ENCODE results near the gene HJV.

Gene HJV

DNA sequence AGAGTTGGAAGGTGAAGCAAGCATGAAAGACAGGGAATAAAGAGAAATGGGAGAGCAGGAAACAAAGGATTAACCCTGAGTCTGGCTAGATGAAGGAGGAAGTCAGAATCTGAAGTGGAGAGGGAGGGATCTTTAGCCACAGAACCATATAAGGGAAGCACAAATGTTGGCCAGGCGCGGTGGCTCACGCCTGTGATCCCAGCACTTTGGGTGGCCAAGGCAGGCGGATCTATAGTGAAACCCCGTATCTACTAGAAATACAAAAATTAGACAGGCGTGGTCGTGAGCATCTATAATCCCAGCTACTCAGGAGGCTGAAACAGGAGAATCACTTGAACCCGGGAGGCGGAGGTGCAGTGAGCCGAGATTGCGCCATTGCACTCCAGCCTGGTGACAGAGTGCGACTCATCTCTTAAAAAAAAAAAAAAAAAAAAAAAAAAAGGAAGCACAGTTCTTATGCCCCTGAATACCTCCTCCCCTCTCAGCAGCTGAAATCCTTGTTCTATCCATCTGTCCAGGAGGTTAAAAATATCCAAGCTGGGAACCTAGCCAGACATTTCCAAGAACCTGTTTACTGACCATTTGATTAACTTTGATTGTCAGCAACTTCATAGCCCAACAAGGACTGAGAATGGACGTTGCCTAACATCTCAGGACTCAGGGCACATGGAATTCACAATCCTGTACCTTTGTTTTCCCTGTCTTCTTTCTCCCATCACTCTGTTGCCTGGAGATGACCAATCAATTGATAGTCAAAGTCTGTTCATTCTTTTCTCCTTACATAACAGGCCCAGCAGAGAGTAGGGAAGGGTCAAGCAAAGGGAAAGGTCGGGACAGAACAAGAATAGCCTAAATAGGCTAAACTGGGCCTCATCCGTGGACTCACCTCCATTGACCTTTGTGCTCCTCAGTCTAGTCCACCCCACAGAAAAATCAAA is 35.8 kb downstream of the HJV start:
- Histone ChIP-seq H3K27me3 (ENCODE audit: control insufficient read depth in 5 of 5, insufficient read depth in 4 of 5, low read length in 5 of 5) (no peaks in the 10 kb centered on the region), H3K4me3 (ENCODE audit: low read depth in 1 of 5, low read length in 5 of 5) (peak overlapping the region in 4 of 5 donors; percentile 8 to 52 (median 48)), H3K9me3 (ENCODE audit: control insufficient read depth in 5 of 5, low read length in 5 of 5) (no peaks in the 10 kb centered on the region), H3K27ac (ENCODE audit: low read depth, low read length) (peak overlapping the region; percentile 90), H3K36me3 (ENCODE audit: control insufficient read depth in 5 of 5, insufficient read depth in 5 of 5, low read length in 5 of 5) (no peaks in the 10 kb centered on the region), H3K9ac (ENCODE audit: low read length in 5 of 5) (peak overlapping the region; percentile 11 to 63 (median 59)), H3K4me1 (ENCODE audit: control insufficient read depth in 5 of 5, insufficient read depth in 5 of 5, low read length in 5 of 5) (peaks cover 10 to 63% (median 59%) of the 10 kb centered on the region in 5 donors)

DNA sequence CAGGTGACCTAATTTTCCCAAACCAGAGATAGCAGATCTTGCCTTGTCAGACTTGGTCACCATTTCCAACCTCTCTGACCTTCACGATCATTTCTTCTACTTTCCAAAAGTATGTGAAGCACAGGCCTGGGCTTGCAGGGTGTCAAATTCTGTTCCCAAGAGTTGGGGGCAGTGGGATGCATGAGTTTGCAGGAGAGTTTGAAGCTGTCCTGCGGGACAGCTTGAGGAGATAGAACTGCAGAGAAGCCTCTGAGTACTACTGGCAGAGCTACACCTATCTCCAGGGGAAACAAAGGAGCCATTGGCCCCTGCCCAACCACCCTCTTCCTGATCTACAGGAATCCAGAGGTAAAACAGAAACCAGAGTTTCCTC is 36.4 kb downstream of the HJV start:
- H3K9me3 ChIP-seq (ENCODE audit: control insufficient read depth in 5 of 5, low read length in 5 of 5) = no peaks in the 10 kb centered on the region
- H3K4me3 ChIP-seq (ENCODE audit: low read depth in 1 of 5, low read length in 5 of 5) = peak overlapping the region in 4 of 5 donors; percentile 8 to 52 (median 48)
- peak overlapping the region in 4 of 5 donors; percentile 11 to 62 (median 48) for H3K9ac ChIP-seq (ENCODE audit: low read length in 5 of 5)
- H3K27me3 ChIP-seq (ENCODE audit: control insufficient read depth in 5 of 5, insufficient read depth in 4 of 5, low read length in 5 of 5) = no peaks in the 10 kb centered on the region
- no peaks in the 10 kb centered on the region for H3K36me3 ChIP-seq (ENCODE audit: control insufficient read depth in 5 of 5, insufficient read depth in 5 of 5, low read length in 5 of 5)
- H3K27ac ChIP-seq (ENCODE audit: low read depth, low read length) = peak overlapping the region; percentile 90
- peaks cover 14 to 65% (median 63%) of the 10 kb centered on the region in 5 donors for H3K4me1 ChIP-seq (ENCODE audit: control insufficient read depth in 5 of 5, insufficient read depth in 5 of 5, low read length in 5 of 5)

DNA sequence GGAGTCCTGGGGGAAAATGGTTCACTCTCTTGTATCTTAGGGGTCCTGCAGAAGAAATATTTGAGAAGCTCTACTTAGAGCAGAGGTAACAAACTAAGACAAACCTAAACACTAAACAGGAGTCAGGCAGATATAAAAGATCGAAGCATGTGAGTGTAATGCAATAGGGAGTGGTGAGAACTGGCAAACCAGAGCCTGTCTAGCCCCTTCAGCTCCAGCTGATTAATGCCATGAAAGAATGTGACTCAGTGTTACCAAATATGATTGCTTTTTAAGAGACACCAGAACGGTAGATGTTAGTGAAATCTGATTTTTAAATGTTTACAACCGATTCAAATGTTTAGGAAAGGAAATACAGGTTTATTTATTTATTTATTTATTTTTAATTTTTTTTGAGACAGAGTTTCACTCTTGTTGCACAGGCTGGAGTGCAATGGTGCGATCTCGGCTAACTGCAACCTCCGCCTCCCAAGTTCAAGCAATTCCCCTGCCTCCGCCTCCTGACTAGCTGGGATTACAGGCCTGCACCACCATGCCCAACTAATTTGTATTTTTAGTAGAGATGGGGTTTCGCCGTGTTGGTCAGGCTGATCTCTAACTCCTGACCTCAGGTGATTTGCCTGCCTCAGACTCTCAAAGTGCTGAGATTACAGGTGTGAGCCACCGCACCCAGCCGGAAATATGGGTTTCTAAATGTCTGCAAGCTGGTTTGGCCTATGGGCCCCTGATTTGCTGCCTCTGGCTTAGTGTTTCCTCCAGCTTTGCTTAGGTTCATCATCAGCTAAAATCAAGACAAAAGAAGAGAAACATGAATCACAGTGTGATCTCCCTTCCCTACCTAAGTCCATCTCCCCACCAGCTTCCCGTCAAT is 37.3 kb downstream of the HJV start:
- H3K4me1 ChIP-seq (ENCODE audit: control insufficient read depth in 5 of 5, insufficient read depth in 5 of 5, low read length in 5 of 5) = peaks cover 18 to 73% (median 69%) of the 10 kb centered on the region in 5 donors
- H3K4me3 ChIP-seq (ENCODE audit: low read depth in 1 of 5, low read length in 5 of 5) = no peak overlapping the region
- H3K9ac ChIP-seq (ENCODE audit: low read length in 5 of 5) = no peak overlapping the region
- H3K27ac ChIP-seq (ENCODE audit: low read depth, low read length) = peak overlapping the region; percentile 98
- no peaks in the 10 kb centered on the region for H3K27me3 ChIP-seq (ENCODE audit: control insufficient read depth in 5 of 5, insufficient read depth in 4 of 5, low read length in 5 of 5)
- H3K9me3 ChIP-seq (ENCODE audit: control insufficient read depth in 5 of 5, low read length in 5 of 5) = no peaks in the 10 kb centered on the region
- H3K36me3 ChIP-seq (ENCODE audit: control insufficient read depth in 5 of 5, insufficient read depth in 5 of 5, low read length in 5 of 5) = no peaks in the 10 kb centered on the region

DNA sequence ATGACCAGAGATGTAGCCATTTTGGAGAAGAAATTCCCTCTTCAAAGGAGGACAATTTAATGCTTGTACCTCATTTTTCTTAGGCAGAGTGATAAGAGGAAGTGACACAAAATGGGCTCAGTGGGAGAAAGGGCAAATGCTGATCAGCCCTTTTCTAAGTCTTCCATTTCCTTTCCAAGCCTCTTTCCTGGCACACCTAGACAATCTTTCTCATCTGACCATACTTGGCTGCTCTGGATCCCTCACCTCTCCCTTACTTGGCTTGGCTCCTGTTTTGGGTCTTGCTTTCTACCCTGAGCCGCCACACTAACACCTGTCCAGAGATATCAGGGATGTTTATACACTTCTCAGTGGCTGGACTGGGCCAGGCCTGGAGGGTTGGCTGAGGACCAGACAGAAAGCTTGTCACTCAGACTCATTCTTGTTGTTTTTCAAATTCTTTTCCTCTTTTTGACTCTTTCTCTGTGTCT is 38.3 kb downstream of the HJV start:
- H3K27ac ChIP-seq (ENCODE audit: low read depth, low read length) = peak overlapping the region; percentile 98
- no peaks in the 10 kb centered on the region for H3K27me3 ChIP-seq (ENCODE audit: control insufficient read depth in 5 of 5, insufficient read depth in 4 of 5, low read length in 5 of 5)
- no peaks in the 10 kb centered on the region for H3K36me3 ChIP-seq (ENCODE audit: control insufficient read depth in 5 of 5, insufficient read depth in 5 of 5, low read length in 5 of 5)
- H3K9me3 ChIP-seq (ENCODE audit: control insufficient read depth in 5 of 5, low read length in 5 of 5) = no peaks in the 10 kb centered on the region
- no peak overlapping the region for H3K4me3 ChIP-seq (ENCODE audit: low read depth in 1 of 5, low read length in 5 of 5)
- peak overlapping the region in 3 of 5 donors; percentile 1 to 27 (median 20) for H3K9ac ChIP-seq (ENCODE audit: low read length in 5 of 5)
- H3K4me1 ChIP-seq (ENCODE audit: control insufficient read depth in 5 of 5, insufficient read depth in 5 of 5, low read length in 5 of 5) = peaks cover 23 to 83% (median 79%) of the 10 kb centered on the region in 5 donors

DNA sequence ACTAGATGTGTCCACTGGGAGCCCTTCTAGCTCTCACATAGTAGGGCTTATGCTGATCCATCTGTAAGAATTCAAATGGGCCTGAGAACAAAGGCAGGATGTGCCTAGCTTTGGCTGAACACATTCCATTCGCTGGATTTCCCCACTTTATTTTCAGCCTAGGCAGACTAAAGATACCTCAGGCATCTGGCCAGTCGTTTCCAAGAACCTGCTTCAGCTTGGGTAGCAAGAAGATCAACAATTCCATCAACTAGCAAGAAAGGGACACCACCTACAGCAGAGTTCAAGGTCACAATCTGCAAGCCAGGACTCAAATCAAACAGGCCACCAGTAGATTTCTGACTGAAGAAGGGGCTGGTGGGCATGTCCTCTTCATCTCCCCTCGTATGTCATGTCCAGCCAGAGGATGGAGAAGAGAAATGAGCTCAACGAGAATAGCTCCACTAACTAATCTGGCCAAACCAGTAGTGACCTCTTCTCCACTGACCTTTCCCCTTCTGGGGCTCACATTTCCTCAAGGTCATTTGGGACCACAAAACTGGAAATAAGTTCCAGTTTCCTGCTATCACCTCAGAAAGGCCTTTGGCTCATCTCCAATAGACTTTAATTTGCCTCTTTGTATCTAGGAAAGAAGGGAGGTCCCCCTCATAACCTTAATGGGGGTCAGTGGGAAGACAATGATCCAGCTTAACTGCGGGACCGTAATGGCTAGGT is 39.4 kb downstream of the HJV start:
- H3K27me3 ChIP-seq (ENCODE audit: control insufficient read depth in 5 of 5, insufficient read depth in 4 of 5, low read length in 5 of 5) = no peaks in the 10 kb centered on the region
- H3K4me3 ChIP-seq (ENCODE audit: low read depth in 1 of 5, low read length in 5 of 5) = peak overlapping the region in 1 of 5 donors; percentile 32
- H3K9ac ChIP-seq (ENCODE audit: low read length in 5 of 5) = peak overlapping the region in 2 of 5 donors; percentile 28 to 68
- H3K4me1 ChIP-seq (ENCODE audit: control insufficient read depth in 5 of 5, insufficient read depth in 5 of 5, low read length in 5 of 5) = peaks cover 28 to 93% (median 90%) of the 10 kb centered on the region in 5 donors
- peak overlapping the region; percentile 98 for H3K27ac ChIP-seq (ENCODE audit: low read depth, low read length)
- no peaks in the 10 kb centered on the region for H3K9me3 ChIP-seq (ENCODE audit: control insufficient read depth in 5 of 5, low read length in 5 of 5)
- no peaks in the 10 kb centered on the region for H3K36me3 ChIP-seq (ENCODE audit: control insufficient read depth in 5 of 5, insufficient read depth in 5 of 5, low read length in 5 of 5)

DNA sequence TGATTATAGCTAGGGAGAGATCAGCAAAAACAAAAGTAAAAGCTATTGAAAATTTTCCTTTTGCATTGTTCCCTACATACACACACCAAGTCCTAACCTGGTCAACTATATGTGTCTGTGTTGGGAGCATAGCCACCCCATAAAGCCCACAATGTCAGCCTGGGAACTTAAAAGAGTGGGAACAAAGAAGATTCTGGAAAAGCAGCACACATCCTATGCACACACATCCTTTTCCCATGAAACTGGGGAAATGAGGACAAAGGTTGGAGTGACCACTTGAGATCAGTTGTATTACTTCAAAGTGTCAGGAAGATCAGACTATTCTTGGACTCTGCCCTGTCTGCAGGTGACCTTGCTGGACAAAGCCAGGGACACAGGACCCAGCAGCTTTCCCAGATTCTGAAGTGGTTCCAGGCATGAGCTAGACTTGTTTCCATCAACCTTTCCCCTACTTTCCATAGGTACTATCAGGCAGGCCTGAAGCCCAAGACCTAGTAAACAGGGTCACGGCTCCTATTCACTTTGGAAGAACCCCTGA is 41.0 kb downstream of the HJV start:
- peak overlapping the region; percentile 21 to 94 (median 52) for H3K9ac ChIP-seq (ENCODE audit: low read length in 5 of 5)
- H3K4me3 ChIP-seq (ENCODE audit: low read depth in 1 of 5, low read length in 5 of 5) = peak overlapping the region in 4 of 5 donors; percentile 15 to 43 (median 34)
- H3K9me3 ChIP-seq (ENCODE audit: control insufficient read depth in 5 of 5, low read length in 5 of 5) = no peaks in the 10 kb centered on the region
- H3K36me3 ChIP-seq (ENCODE audit: control insufficient read depth in 5 of 5, insufficient read depth in 5 of 5, low read length in 5 of 5) = no peaks in the 10 kb centered on the region
- peak overlapping the region; percentile 98 for H3K27ac ChIP-seq (ENCODE audit: low read depth, low read length)
- H3K27me3 ChIP-seq (ENCODE audit: control insufficient read depth in 5 of 5, insufficient read depth in 4 of 5, low read length in 5 of 5) = no peaks in the 10 kb centered on the region
- peaks cover 23 to 82% (median 79%) of the 10 kb centered on the region in 5 donors for H3K4me1 ChIP-seq (ENCODE audit: control insufficient read depth in 5 of 5, insufficient read depth in 5 of 5, low read length in 5 of 5)

DNA sequence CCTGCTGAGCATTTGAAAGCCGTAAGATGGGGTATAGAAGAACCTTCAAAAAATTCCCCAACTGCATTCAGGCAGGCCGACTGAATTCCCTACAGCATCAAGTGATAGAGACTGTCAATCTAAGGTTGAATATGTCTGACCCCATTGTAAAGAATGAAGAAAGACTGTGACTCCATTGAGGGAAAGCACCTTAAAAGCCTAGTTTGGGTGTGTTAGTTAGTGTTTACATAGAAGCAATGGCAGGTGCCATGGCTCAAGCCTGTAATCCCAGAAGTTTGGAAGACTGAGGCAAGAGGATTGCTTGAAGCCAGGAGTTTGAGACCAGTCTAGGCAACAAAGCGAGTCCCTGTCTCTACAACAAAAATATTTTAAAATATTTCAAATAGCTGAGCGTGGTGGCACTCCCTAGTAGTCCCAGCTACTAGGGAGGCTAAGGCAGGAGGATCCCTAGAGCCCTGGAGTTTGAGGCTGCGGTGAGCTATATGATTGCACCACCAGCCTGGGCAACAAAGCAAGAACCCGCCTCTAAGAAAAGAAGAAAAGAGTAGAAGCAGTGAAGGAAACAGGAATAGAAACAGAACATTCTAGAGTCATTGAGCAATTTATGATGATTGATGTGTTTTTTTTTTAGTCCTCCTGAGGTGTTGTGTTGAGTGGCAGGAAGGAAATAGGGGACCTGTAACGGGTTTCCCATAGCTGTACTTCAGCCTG is 41.6 kb downstream of the HJV start:
- peak overlapping the region; percentile 21 to 94 (median 52) for H3K9ac ChIP-seq (ENCODE audit: low read length in 5 of 5)
- H3K4me3 ChIP-seq (ENCODE audit: low read depth in 1 of 5, low read length in 5 of 5) = peak overlapping the region in 4 of 5 donors; percentile 15 to 45 (median 37)
- H3K27me3 ChIP-seq (ENCODE audit: control insufficient read depth in 5 of 5, insufficient read depth in 4 of 5, low read length in 5 of 5) = no peaks in the 10 kb centered on the region
- no peaks in the 10 kb centered on the region for H3K9me3 ChIP-seq (ENCODE audit: control insufficient read depth in 5 of 5, low read length in 5 of 5)
- peaks cover 0 to 4% (median 0%) of the 10 kb centered on the region in 5 donors for H3K36me3 ChIP-seq (ENCODE audit: control insufficient read depth in 5 of 5, insufficient read depth in 5 of 5, low read length in 5 of 5)
- H3K27ac ChIP-seq (ENCODE audit: low read depth, low read length) = peak overlapping the region; percentile 98
- H3K4me1 ChIP-seq (ENCODE audit: control insufficient read depth in 5 of 5, insufficient read depth in 5 of 5, low read length in 5 of 5) = peaks cover 23 to 79% (median 73%) of the 10 kb centered on the region in 5 donors

DNA sequence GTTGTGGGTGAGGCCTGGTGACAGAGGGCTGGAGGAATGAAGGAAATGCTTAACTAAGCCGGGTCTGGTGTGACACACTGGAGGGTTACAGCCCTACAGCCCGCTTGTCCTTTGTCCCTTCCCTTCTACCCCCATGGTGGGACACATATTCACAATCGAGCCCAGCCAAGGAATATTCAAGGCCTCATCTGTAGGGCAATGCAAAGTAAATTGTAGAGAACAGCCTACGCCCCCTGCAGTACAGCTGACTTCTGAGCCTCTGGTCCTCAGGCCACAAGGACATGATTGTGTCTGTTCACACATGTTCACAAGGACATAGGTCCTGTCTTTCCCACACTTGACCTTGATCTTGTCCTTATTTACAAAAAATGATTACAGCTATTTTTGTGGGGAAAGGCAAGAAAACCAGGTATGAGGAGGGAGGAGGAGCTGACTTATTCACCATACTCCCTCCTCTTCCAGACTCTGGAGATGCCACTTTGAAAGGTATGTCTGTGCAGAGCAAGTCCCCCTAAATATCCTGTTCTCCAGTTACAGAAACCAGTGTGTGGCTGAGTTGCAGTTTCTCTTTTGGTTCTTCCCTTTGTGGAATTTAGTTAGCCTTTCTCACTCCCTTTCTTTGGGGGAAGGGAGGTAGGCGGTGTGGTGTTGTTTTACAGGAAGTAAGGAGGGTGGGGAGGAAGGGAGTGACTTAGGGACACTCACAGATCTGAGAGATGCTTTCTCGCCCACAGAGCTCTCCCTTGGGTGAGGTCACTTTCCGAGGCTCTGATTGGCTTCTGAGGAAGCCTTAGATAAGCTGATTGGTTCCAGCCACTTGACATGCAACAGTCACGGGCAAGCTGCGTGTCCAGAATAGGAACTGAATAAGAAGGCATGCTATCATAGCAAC is 42.4 kb downstream of the HJV start:
- Histone ChIP-seq H3K4me3 (ENCODE audit: low read depth in 1 of 5, low read length in 5 of 5) (peak overlapping the region; percentile 30 to 61 (median 49)), H3K9me3 (ENCODE audit: control insufficient read depth in 5 of 5, low read length in 5 of 5) (no peaks in the 10 kb centered on the region), H3K4me1 (ENCODE audit: control insufficient read depth in 5 of 5, insufficient read depth in 5 of 5, low read length in 5 of 5) (peaks cover 23 to 73% (median 66%) of the 10 kb centered on the region in 5 donors), H3K27me3 (ENCODE audit: control insufficient read depth in 5 of 5, insufficient read depth in 4 of 5, low read length in 5 of 5) (no peaks in the 10 kb centered on the region), H3K9ac (ENCODE audit: low read length in 5 of 5) (peak overlapping the region; percentile 52 to 94 (median 74)), H3K36me3 (ENCODE audit: control insufficient read depth in 5 of 5, insufficient read depth in 5 of 5, low read length in 5 of 5) (peaks cover 0 to 5% (median 0%) of the 10 kb centered on the region in 5 donors), H3K27ac (ENCODE audit: low read depth, low read length) (peak overlapping the region; percentile 98)

All from subcutaneous abdominal adipose tissue (tissue), 5 donors.